SK-N-SH (cell line): ENCODE results near the gene IDH1. TPM values are rescaled to one million over a fixed set of nuclear protein-coding genes. Genes with fewer than 3 reads are reported as not detected.

Experiments used
- CTCF ChIA-PET: fragments of 300-600, 350-600 bp; formaldehyde crosslinking; extraction: SDS; loops from one replicate; lab custom pipeline; 2021; lab: Yijun Ruan, JAX
- POLR2A ChIA-PET: fragments of 350-600 bp; sonication (Branson Sonifier 250); formaldehyde crosslinking; extraction: SDS; loops from one replicate; lab custom pipeline; 2020; ENCODE audit warnings: antibody characterized with exemption, inconsistent platforms; lab: Yijun Ruan, JAX
- DNase-seq: peaks from one replicate; pipeline ENCODE4 v3.0.0; 2012
- H2AFZ ChIP-seq: fragments of 200-600 bp; sonication (generic); 2 replicates; pipeline ENCODE4 v1.8.1; 2016; ENCODE audit warnings: antibody characterized with exemption, mild to moderate bottlenecking, low read depth
- H3F3A ChIP-seq: fragments of 200-600 bp; sonication (generic); replicated peaks from 2 replicates; pipeline ENCODE3; 2016; ENCODE audit warnings: antibody characterized with exemption, mild to moderate bottlenecking; ENCODE audit not compliant: insufficient read depth
- H3K27ac ChIP-seq, 2 experiments: fragments of 200-500 bp in 1 of 2; fragments of 200-600 bp in 1 of 2; sonication (Bioruptor generic) in 1 of 2; sonication (generic), shearing (Covaris generic) in 1 of 2; 2 replicates each; pipeline versions ENCODE4 v1.5.1 to v1.6.1; 2014 to 2016; ENCODE audit warnings: low read depth in 2 of 2, inconsistent platforms in 1 of 2, low read length in 1 of 2, mild to moderate bottlenecking in 1 of 2, mixed read lengths in 1 of 2
- H3K27me3 ChIP-seq: fragments of 200-600 bp; sonication (generic), shearing (Covaris generic); 2 replicates; pipeline ENCODE4 v1.6.1; 2016; ENCODE audit warnings: mixed run types; ENCODE audit not compliant: insufficient read depth
- H3K36me3 ChIP-seq, 2 experiments: fragments of 200-500 bp in 1 of 2; fragments of 200-600 bp in 1 of 2; sonication (Bioruptor generic) in 1 of 2; sonication (generic) in 1 of 2; replicated peaks in 1 of 2; 2 replicates each; pipeline versions ENCODE3 to v1.5.1; 2014 to 2016; ENCODE audit warnings: low read length in 1 of 2, mild to moderate bottlenecking in 1 of 2; ENCODE audit not compliant: insufficient read depth in 2 of 2, control insufficient read depth in 1 of 2
- H3K4me1 ChIP-seq, 2 experiments: fragments of 200-500 bp in 1 of 2; fragments of 200-600 bp in 1 of 2; sonication (Bioruptor generic) in 1 of 2; sonication (generic), shearing (Covaris generic) in 1 of 2; 2 replicates each; pipeline versions ENCODE4 v1.5.1 to v1.6.1; 2014 to 2016; ENCODE audit warnings: low read depth in 1 of 2, low read length in 1 of 2, mixed run types in 1 of 2; ENCODE audit not compliant: insufficient read depth in 2 of 2, control insufficient read depth in 1 of 2
- H3K4me2 ChIP-seq: fragments of 200-600 bp; sonication (generic), shearing (Covaris generic); 2 replicates; pipeline ENCODE4 v1.6.1; 2017; ENCODE audit warnings: mixed run types
- H3K4me3 ChIP-seq, 2 experiments: fragments of 200-500 bp in 1 of 2; fragments of 200-600 bp in 1 of 2; sonication (Bioruptor generic) in 1 of 2; sonication (generic), shearing (Covaris generic) in 1 of 2; 2 replicates each; pipeline versions ENCODE4 v1.5.1 to v1.8.1; 2014 to 2016; ENCODE audit warnings: low read depth in 2 of 2, inconsistent platforms in 1 of 2, low read length in 1 of 2, mild to moderate bottlenecking in 1 of 2, mixed read lengths in 1 of 2, moderate library complexity in 1 of 2
- H3K79me2 ChIP-seq: fragments of 200-600 bp; sonication (generic); 2 replicates; pipeline ENCODE4 v1.8.1; 2017; ENCODE audit warnings: mild to moderate bottlenecking; ENCODE audit not compliant: insufficient read depth
- H3K9ac ChIP-seq: fragments of 200-600 bp; sonication (generic); 2 replicates; pipeline ENCODE4 v1.6.1; 2017; ENCODE audit warnings: mixed run types
- H3K9me2 ChIP-seq: fragments of 200-600 bp; sonication (generic); 2 replicates; pipeline ENCODE4 v1.6.1; 2017; ENCODE audit warnings: mixed run types
- H3K9me3 ChIP-seq: fragments of 200-600 bp; sonication (generic); 2 replicates; pipeline ENCODE4 v1.6.1; 2017; ENCODE audit warnings: mixed run types, mild to moderate bottlenecking, moderate library complexity
- H4K20me1 ChIP-seq: fragments of 200-600 bp; sonication (generic); 2 replicates; pipeline ENCODE4 v1.6.1; 2017; ENCODE audit warnings: mild to moderate bottlenecking, mixed run types; ENCODE audit not compliant: insufficient read depth
- ELF1 ChIP-seq: IDR thresholded peaks from 2 replicates; pipeline ENCODE4 v1.4.0; 2012
- EZH2phosphoT487 ChIP-seq: fragments of 200-600 bp; sonication (generic); IDR thresholded peaks from 2 replicates; pipeline ENCODE4 v1.6.1; 2017; ENCODE audit warnings: low read depth, mixed run types, mild to moderate bottlenecking, antibody characterized with exemption, moderate library complexity, borderline replicate concordance
- FOSL2 ChIP-seq: IDR thresholded peaks from 2 replicates; pipeline ENCODE4 v1.4.0; 2012; ENCODE audit warnings: low read depth, mild to moderate bottlenecking, moderate library complexity, borderline replicate concordance
- FOXJ3 ChIP-seq: sonication (generic); formaldehyde crosslinking; IDR thresholded peaks from 2 replicates; pipeline ENCODE4 v1.5.1; 2020; ENCODE audit warnings: mild to moderate bottlenecking, missing genetic modification reagents
- FOXM1 ChIP-seq: IDR thresholded peaks from 2 replicates; pipeline ENCODE4 v1.4.0; 2012; ENCODE audit warnings: low read depth, mild to moderate bottlenecking
- GABPA ChIP-seq: IDR thresholded peaks from 2 replicates; pipeline ENCODE4 v1.4.0; 2012; ENCODE audit warnings: low read depth, mild to moderate bottlenecking
- IRF3 ChIP-seq: fragments of 150-350 bp; IDR thresholded peaks from 2 replicates; pipeline ENCODE4 v1.6.1; 2016; ENCODE audit warnings: mild to moderate bottlenecking, low read depth, low read length
- MAX ChIP-seq: IDR thresholded peaks from 2 replicates; pipeline ENCODE4 v1.4.0; 2012; ENCODE audit warnings: low read depth
- MXI1 ChIP-seq: IDR thresholded peaks from 2 replicates; pipeline ENCODE4 v1.6.1; 2012; ENCODE audit warnings: mild to moderate bottlenecking, low read depth, low read length, improper control_type of control experiment
- NFIC ChIP-seq: IDR thresholded peaks from 2 replicates; pipeline ENCODE4 v1.4.0; 2012; ENCODE audit warnings: borderline replicate concordance
- PBX3 ChIP-seq: IDR thresholded peaks from 2 replicates; pipeline ENCODE4; 2012
- POLR2AphosphoS5 ChIP-seq: IDR thresholded peaks from 2 replicates; pipeline ENCODE4 v1.6.1; 2012; ENCODE audit warnings: low read depth, low read length
- TCF12 ChIP-seq: IDR thresholded peaks from 2 replicates; pipeline ENCODE4 v1.4.0; 2012
- TEAD4 ChIP-seq: IDR thresholded peaks from 2 replicates; pipeline ENCODE4 v1.4.0; 2012; ENCODE audit warnings: mild to moderate bottlenecking, borderline replicate concordance; ENCODE audit not compliant: insufficient read depth
- USF1 ChIP-seq: IDR thresholded peaks from 2 replicates; pipeline ENCODE4 v1.4.0; 2012; ENCODE audit warnings: low read depth, borderline replicate concordance
- USF2 ChIP-seq: fragments of 150-350 bp; IDR thresholded peaks from 2 replicates; pipeline ENCODE4 v1.6.1; 2017; ENCODE audit warnings: antibody characterized with exemption, low read length, low read depth, borderline replicate concordance
- YY1 ChIP-seq: IDR thresholded peaks from 2 replicates; pipeline ENCODE4 v1.4.0; 2012; ENCODE audit warnings: low read depth, mild to moderate bottlenecking
- WGBS: methylation state at CpG from one replicate; pipeline ENCODE4 v1.1.6; 2017; ENCODE audit warnings: low lambda C conversion rate; 5-methylcytosine and 5-hydroxymethylcytosine counted together
- polyA plus RNA-seq, 3 experiments: library from polyadenylated mRNA; depleted of rRNA; stranded (reverse); fragments of >200 nt; gene quantifications; 2 replicates each; pipeline ENCODE4 v1.2.3, GENCODE V29; 2012

The IDH1 gene
- polyA plus RNA-seq, 1 of the 3 experiments (the other 2 are of a cell fraction), result 43.4 TPM

- no peak for TF ChIP-seq MXI1
- no peak for TF ChIP-seq MAX
- no peak for TF ChIP-seq FOXM1
- no peak for TF ChIP-seq PBX3
- TF ChIP-seq IRF3, result no peak
- no peak for TF ChIP-seq ELF1
- no peak for TF ChIP-seq USF1
- TF ChIP-seq TCF12, result no peak
- no peak for TF ChIP-seq FOXJ3 (CRISPR knock-in tag)
- no peak for TF ChIP-seq USF2
- TF ChIP-seq FOSL2, result no peak
Observed at GRCh38 chr2:208285853-208286252, 31.0 kb upstream of the IDH1 start (continued).

GRCh38 chr2:208280933-208281332 is 26.1 kb upstream of the IDH1 start:
- no peak overlapping the region for H3K9ac ChIP-seq
- H3K4me2 ChIP-seq, result no peak overlapping the region
- no peaks in the 10 kb centered on the region for H4K20me1 ChIP-seq
- ChIA-PET POLR2A (no interaction called here), CTCF (interaction anchor here (1.3 kb wide), 1 partner anchor 26 kb away, joined by 3 read pairs; the partner anchor contains the start of gene IDH1)
- H3K9me2 ChIP-seq, result no peaks in the 10 kb centered on the region
- H3K4me1 ChIP-seq, result no peaks in the 10 kb centered on the region
- H2AFZ ChIP-seq, result no peak overlapping the region
- no peaks in the 10 kb centered on the region for H3K27me3 ChIP-seq
- H3K9me3 ChIP-seq, result no peaks in the 10 kb centered on the region
- no peak overlapping the region for H3K27ac ChIP-seq
- H3F3A ChIP-seq, result no peaks in the 10 kb centered on the region
- DNase-seq, result no peak
- no peak for TF ChIP-seq FOXJ3 (CRISPR knock-in tag)
- no peak for TF ChIP-seq EZH2phosphoT487
- peaks cover 70% of the 10 kb centered on the region in 2 experiments for H3K36me3 ChIP-seq
- H3K79me2 ChIP-seq, result peaks cover 36% of the 10 kb centered on the region
- 85% methylated on average over 3 of the region's 3 CpGs for WGBS
- H3K4me3 ChIP-seq, result no peak overlapping the region

- H2AFZ ChIP-seq, result no peak overlapping the region
- DNase-seq, result no peak
- H3K27ac ChIP-seq, result no peak overlapping the region
- TF ChIP-seq GABPA (no peak), TEAD4 (no peak), POLR2AphosphoS5 (no peak), YY1 (no peak), IRF3 (no peak), PBX3 (no peak), USF1 (no peak), NFIC (no peak)
- no peaks in the 10 kb centered on the region for H4K20me1 ChIP-seq
- no peaks in the 10 kb centered on the region for H3K9me2 ChIP-seq
- H3K9me3 ChIP-seq, result no peaks in the 10 kb centered on the region
- ChIA-PET POLR2A (no interaction called here), CTCF (no interaction called here)
- WGBS, result 100% methylated on average over 2 of the region's 2 CpGs
- H3K9ac ChIP-seq, result no peak overlapping the region
- no peaks in the 10 kb centered on the region for H3K4me1 ChIP-seq
- no peak overlapping the region for H3K4me2 ChIP-seq
- H3F3A ChIP-seq, result no peaks in the 10 kb centered on the region
- no peak overlapping the region for H3K4me3 ChIP-seq
- H3K36me3 ChIP-seq, result peaks cover 70% of the 10 kb centered on the region in 2 experiments
- peaks cover 37% of the 10 kb centered on the region for H3K79me2 ChIP-seq
- H3K27me3 ChIP-seq, result no peaks in the 10 kb centered on the region
Observed at GRCh38 chr2:208280234-208280633, 25.4 kb upstream of the IDH1 start.
